HG03432 (cell line): Measurements from ENCODE around the gene ATP8A2.

ENCODE experiments used
- ATAC-seq: cut with Tn5 transposase; IDR thresholded peaks from one replicate; pipeline ENCODE4 v1.9.1; 2021; ENCODE audit warnings: mild to moderate bottlenecking, moderate library complexity; ENCODE audit not compliant: unreplicated experiment

ATP8A2 gene

DNA sequence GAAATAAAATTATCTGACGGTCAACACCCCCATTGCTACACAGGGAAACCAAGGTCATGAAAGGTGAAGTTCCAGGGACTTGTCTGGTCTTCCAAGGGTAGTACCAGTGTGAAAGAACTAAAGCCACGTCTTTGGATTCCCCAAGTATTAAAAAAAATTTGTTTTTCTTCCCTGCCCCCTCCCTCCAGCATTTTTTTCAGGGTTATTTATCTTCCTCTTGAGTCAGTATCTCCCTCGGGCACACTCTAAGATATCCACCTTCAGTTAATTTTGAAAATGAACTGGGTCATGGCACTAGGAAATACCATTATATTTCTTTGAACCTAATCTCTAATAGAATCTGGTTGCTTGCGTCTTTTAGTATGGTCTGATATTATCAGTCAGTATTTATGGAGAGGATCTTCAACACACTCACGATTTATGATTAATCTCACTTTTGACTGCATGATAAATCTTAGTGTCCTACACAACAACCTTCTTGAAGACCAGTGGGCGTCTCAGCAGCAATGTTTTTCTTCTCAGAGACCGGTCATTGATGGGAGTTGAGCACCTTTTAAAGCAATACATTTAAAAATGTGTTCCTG, 9.1 kb downstream of the ATP8A2 start:
- ATAC-seq, result no peak

DNA sequence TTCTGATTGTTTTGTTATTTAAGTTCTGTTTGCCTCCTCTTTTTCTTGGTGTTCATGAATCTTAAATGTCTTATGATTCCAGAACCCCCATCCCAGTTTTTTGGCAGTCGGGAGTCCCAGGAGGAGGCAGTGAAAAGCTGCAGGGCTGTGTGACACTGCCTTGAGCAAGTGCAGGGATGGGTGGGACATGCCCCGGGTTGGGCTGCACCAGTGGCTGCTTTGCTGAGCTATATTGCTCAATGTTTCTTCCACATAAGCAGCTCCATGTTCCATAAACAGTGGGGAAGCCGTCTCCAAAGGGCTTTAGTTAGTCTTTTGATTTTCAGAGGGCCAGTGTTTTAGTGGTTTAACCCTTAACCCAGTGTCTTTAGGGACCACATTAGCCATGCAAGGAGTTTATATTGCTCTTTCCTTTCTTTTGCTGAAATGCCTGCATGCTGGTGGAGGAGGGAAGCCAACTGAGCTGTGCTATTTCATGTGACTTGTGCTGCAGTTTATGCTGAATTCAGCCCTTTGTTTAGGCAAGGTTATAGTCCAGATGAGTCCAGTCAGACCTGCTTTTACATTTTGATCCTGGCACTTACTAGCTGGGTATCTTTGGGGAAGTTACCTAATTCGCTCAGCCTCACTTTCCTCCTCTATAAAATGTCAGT, 13.1 kb downstream of the ATP8A2 start:
- no peak for ATAC-seq

DNA sequence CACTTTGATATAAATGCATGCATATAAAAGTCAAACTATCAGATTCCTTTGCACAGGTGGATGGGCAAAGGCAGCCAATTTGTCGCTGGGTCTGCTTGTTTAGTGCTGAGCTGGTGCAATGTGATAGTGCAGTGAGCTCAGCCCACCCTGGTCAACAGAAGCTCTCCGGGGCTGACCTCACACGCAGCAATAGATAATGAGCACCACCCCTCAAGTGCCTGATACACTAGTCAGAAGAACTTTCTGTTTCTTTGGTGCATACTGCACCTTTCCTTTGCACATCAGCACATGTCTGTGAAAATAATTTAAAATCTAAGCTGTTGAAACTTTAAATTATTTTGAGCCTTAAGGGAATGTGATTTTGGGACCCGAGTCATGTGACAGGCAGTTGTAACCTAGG, 20.2 kb downstream of the ATP8A2 start:
- ATAC-seq, result no peak

DNA sequence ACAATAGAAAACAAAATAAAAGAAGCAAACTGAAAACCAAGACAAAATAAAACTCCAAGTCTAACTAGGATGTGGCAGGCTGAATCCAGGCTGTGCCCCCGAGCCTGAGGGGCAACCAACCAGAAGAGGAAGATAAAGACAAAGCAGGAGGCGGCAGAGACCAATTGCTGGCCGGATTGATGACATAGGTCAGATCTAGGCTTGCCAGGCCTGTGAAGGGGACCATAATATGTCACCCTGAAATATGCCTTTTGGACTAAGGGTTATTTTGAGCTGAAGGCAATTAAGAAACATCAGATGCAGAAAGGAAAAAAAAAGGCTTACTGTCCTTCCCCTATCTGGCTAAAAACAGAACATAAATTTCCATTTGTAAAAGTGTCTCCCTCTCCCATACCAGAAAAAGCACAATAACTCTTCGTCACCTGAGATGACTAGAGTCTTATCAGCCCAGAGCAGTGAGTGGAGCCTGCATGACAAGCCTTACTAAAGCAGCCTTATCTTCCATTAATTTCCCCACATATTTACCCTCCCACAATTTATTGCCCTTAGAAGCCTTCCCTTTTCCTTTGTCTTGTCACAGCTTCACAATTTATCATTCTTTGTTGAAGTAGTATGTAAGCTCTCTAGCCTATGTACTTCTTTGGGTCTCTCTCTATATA, 22.8 kb downstream of the ATP8A2 start:
- no peak for ATAC-seq

DNA sequence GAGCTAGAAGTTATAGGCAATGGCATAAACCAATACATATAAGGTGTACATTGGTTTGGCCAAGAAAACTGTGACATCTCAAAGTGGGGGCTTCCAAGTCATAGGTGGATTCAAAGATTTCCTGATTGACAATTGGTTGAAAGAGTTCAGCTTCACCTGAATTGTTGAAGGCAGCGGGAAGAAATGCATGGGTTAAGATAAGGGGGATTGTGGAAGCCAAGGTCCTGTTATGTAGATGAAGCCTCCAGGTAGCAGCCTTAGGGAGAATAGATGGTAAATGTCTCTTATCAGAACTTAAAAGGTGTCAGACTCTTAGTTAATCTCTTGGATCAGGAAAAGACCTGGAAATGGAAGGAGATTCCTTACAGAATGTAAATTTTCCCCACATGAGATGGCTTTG, 26.0 kb downstream of the ATP8A2 start:
- ATAC-seq, result no peak

DNA sequence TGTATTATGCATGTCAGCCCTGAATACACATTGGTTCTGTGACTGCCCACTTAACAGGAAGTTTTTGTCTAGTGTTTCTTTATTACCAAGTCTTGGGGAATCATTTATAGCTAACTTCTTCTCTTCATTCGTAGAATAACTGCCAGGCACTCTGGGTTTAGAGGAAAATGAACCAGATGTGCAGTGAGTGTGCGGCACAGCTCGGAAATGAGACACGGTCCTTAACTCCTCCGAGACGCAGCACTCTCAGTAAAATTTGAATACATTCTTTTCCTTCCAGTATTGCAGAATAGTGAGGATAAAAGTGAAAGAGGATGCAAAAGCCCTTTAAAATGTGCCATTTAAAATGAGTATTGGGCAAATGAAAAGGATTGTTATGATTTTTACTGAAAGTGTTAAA, 29.2 kb downstream of the ATP8A2 start:
- ATAC-seq, result no peak

DNA sequence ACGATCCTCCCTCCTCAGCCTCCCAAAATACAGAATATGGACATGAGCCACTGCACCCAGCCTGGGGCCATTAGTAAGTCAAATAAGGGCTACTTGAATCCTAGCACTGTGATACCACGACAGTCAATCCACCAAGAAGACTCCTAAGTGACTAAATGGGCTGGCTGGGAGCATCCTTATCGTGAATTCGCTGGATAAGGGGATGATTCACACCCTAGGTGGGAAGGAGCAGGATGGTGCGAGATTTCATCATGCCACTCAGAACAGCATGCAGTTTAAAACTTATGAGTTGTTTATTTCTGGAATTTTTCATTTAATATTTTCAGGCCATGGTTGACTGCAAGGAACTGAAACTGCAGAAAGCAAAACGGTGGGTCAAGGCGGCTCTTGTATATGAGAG, 30.2 kb downstream of the ATP8A2 start:
- no peak for ATAC-seq

DNA sequence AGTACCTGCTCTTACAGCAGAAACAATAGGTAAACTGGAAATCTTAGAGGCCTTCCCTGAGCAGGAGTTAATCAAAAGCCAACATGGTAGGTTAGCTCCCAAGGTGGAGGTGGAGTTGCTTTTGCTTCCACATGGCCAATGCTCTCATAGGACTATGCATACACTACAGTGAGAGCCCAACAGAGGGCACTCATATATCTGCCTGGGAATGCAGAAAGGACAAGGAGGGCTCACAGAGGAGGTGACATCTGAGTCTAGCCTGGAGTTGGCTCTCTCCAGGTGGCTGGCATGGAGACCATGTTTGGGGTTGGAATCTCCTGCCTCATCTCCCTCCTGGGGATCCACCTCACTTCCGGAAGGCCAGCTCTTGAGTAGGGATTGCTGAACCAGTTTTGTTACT, 34.6 kb downstream of the ATP8A2 start:
- ATAC-seq, result no peak

DNA sequence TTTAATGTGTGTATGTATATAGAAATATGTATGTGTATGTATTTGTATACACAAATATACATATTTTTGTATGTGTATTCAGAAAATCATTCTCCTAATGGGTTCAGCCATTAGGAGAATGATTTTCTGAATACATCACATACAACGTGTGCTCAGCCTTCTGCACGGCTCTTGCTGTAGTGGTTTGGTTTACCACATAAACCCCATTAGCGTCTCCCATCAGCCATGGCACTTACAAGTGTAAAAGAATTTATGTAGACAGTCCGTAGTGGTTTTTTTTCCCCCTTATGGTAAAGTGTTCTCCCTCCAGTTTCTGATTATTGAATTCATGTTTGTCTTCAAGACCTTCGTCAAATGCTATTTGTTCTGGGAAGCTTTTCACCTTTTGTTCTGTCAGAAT, 38.2 kb downstream of the ATP8A2 start:
- ATAC-seq, result no peak

DNA sequence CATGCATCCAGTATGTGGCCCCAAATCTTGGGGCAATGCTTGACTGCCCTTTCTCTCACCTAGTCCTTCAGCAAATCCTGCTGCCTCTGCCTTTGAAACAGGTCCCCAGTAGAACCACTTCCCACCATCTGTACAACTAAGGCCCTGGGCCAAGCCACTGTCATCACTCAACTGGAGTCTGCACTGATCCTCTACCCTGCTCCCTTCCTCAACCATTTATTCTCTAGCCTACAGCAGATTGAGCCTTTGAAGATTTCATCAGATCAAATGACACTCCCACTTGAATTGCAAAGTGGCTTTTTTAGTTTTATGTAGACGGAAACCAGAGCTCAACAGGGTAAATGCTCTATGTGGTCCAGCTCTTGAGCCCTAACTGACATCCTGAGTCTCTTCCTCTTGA, 43.5 kb downstream of the ATP8A2 start:
- no peak for ATAC-seq

DNA sequence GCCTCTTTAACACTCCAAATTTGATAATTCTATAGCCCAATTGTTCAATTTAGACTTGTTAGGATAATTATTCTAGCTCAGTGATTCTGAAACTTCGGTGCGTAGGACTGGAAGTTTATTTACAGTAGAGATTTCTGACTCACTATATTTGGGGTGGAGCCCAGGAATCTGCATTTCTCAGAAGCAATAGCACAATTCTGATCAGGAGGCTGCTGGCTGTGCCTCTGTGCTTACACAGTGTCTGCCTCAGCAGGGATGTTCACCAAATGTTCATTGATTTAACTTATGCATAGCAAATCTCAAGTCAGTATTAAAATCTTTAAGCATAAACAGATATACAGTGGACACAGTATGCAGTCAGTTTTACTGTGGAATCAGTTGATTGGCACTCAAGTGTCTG, 45.8 kb downstream of the ATP8A2 start:
- no peak for ATAC-seq

DNA sequence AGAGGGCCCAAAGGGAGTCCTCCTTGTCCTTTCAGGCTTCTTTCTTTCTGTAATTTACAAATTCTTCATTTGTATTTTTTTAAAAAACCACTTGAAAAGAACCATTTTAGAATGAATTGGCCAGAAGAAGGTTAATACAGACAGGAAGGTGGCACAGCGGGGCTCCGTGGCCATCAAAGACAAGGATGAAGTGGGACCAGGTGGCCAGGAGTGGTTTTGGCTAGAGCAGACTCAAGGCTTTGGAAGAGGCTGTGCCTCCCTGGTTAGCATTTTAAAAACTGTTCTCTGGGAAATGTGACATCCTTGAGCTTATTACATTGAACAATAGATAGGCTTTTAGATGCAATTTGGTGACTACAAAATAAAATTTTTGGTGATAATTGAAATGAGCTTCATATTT, 48.4 kb downstream of the ATP8A2 start:
- ATAC-seq, result no peak

DNA sequence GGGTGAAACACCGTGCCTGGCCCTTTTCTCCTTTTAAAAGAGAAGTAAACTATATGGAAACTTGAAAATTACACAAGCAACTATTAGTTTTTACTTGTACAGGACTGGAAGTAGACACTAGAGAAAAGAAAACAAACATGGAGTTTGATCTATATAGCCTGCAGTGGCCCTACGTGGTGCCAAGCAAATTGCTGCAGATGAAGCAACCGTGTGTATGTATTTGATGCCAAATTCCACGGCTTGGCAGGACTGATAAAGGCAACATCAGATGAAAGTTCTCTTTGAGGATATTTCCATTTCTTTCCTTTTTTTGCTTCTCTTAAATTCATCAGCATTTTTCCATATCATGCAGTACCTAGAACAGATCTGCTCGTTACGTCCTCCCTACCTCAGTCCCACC, 49.8 kb downstream of the ATP8A2 start:
- no peak for ATAC-seq

DNA sequence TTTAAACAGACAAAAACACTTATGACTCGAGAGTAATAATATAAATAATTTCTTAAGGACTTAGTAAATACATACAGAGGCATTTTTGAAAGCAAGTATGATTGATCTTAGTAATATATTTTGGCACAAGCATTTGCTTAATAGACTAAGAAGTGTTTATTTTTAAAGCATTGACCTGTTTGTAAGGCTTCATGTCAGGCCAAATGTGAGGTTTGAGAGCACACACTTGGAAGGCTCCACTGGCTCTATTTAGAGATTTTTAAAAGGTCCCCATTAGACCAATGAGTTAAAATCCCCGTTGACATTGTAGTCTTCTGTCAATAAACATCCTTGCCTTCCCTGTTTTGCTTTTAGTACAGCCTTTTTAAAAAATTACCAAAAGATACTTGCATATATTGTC, 50.4 kb downstream of the ATP8A2 start:
- no peak for ATAC-seq

DNA sequence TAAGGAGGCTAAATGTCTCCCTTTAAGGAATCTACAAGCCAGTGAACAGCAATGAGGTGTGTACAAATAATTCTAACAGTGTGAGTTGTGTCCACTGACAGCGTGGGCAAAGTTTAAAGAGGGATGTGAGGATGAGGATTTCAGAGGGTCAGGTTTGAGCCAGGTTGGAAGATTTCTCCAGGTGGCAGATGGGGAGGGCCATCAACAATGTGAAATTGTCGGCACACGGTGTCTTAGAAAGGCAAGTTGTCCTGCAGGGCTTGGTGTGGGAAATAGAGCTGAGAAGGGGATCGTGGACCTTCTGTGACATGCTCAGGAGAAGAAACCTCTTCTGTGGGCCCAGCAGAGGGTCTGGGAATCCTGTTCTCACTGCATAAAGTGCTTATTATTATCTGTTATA, 52.1 kb downstream of the ATP8A2 start:
- ATAC-seq, result no peak

DNA sequence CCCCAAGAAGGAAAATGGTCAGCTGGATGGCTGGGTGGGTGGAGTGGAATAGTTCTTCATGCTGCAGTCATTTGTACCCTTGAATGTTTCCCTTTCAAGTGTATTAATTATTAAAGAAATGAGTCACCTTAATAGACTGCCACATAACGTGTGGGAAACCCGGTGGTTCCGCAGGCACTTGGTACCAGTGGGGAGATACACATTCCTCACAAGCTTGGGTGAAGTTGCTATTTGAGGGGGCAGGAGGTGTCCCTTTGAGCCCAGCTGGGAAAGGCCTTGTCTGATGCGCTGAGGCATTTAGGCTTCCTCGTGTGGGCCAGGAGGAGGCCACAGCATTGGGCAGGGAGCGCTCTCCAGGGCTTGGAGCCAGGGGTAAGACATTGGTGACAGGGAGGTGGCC, 57.7 kb downstream of the ATP8A2 start:
- ATAC-seq, result no peak

DNA sequence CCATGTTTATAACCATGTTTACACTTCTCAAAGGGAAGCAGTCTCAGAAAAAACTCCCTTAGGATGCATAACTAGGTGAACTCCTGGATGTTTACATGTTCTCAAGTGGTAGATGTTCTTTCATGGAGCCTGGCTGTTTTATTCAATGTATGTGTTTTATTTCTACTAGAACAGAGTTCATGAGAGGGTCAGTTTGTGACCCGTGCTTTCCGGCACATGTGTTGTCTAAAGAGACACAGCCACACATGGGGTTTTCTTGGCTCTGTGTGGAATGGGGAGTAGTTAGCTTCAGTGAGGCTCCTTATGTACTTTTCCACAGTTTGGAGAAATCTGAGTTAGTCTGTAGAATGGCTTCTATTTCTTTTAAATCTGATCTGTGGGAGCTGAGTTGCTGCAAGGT, 60.9 kb downstream of the ATP8A2 start:
- ATAC-seq, result no peak

DNA sequence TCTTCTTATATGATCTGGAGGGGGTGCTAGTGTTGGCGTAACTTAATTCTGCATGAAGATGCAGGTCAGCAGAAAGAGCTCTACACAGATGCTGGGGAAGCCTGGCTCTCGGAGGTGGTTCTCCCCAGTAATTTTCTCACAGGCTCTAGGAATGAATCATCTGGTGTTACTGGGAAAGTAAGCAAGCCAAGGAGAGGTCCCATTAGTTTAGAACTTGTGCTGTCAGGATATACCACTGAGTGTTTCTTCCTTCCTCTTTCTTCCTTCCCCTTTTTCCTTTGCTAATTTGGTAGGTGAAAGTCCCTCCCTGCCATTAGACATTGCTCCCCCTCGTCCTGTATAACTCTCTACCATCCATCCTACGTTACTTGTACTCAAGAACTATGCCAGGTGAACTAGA, 68.3 kb downstream of the ATP8A2 start:
- ATAC-seq, result no peak

DNA sequence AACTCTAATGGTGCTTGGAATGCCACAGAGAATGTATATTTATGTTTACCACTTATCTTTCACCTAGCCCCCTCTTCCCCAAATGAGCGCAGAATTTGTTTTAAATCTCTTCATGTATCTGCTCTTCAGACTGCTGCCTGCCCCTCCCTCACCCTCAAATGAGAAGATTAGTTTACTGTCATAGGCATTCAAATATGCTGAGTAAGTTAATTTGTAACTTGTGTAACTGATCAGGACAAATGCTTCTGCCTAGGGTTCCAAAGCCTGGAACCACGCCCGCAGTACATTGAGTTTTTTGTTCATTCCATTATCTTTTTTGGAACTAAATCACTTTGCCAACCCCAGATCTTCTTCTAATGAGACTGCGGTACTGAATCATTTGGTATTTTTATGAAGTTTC, 74.5 kb downstream of the ATP8A2 start:
- ATAC-seq, result no peak

DNA sequence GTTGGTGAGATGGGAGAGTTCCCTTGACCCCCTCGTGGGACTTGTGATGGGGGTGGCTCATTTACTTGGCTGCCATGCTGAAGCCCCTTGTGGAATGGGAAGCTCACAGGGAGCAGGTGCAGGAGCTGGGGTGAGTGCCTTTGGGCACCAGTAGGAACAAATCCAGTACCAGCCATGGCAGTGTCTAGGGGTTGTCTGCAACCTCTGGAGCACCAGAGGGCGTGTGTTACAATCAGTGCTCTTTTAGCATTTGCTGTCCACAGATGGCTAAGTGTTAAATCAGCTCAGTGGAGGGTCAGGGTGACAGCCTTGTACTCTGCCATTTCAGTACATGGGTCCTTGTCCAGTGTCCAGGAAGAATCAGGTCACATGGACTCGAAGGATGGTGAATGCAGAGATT, 75.6 kb downstream of the ATP8A2 start:
- ATAC-seq, result no peak

DNA sequence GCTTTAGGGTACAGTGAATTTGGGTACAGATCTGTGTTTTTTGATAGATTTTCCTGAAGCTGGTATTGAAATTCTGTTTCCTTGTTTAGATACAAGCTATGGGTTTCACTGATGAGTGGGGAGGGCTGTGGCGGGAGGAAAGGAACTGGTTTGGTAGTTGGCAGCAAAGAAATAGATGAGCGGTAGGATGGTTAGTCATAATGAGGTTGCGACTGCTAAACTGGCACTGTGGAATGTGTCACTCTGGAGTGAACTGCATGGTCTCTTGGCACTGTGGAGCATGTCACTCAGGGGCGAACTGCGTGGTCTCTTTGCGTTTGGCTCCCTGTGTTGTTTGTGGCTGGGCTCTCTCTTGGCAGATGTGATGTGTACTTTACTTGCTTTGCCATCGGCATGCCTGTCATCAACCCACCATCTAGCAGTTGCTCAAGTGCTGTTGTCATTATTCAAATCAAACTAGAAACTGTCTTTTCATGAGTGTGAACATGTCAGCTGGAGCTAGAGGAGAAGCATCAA, 82.1 kb downstream of the ATP8A2 start:
- ATAC-seq, result no peak

DNA sequence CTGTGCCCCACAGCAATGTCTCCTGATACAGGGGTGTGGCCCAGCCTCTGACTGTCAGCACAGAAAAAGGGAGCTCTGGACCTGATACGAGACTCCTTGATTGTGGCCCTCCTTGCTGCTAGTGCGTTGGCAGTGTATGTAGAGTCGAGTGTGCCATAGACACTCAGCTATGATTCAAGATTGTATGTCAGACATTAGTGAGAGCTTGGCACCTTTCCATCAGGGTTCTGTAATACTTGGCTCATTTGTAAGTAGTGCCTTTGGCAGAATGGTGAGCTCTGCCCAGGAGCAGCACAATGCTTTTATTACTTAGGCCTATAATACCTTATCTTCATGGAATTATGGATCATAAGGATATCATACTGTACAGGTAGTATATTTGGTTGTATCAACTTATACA, 83.4 kb downstream of the ATP8A2 start:
- ATAC-seq, result no peak

DNA sequence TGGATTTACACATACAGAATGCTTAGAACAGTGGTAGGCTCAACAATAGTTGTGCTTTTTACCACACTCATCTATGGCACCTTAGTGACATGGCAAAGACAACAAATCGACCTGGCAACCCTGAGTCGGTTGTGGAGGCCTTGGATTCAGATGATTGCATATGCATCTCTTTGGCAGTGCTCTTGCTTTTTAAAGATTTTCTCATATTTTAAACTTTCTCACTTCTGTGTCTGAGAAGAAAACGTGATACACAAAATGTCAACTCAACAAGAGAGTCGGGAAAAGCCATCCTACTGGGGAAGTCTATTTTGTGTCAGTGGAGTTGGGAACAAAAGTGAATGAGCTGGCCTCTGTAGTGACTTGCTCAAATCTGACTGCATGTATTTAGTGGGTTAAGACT, 85.8 kb downstream of the ATP8A2 start:
- no peak for ATAC-seq
